SIG-M5 treated with dmso at 0.1 percent for 504 hours (cell line): ENCODE results near the gene RPN2.

ENCODE experiments used
- DNase-seq: peaks from one replicate; lab custom pipeline; 2025; ENCODE audit not compliant: unreplicated experiment; lab: John Stamatoyannopoulos, UW

The RPN2 gene

GRCh38 chr20:37290158-37290810 lies 111.2 kb downstream of the RPN2 start:
- no peak for DNase-seq
